HepG2 (cell line): ENCODE results near the gene ZNF416. TPM values are rescaled to one million over a fixed set of nuclear protein-coding genes. Genes with fewer than 3 reads are reported as not detected.

Source experiments
- BCL3 ChIP-seq: sonication (generic); formaldehyde crosslinking; IDR thresholded peaks from 2 replicates; pipeline ENCODE4 v1.5.1; 2020; ENCODE audit warnings: mild to moderate bottlenecking, missing genetic modification reagents, moderate library complexity
- CHD2 ChIP-seq: IDR thresholded peaks from 2 replicates; pipeline ENCODE4 v1.6.1; 2011; ENCODE audit warnings: low read depth, low read length, improper control_type of control experiment
- DBP ChIP-seq: sonication (generic); formaldehyde crosslinking; IDR thresholded peaks from 2 replicates; pipeline ENCODE4 v1.4.0; 2020; ENCODE audit warnings: missing genetic modification reagents; ENCODE audit errors: not compliant biosample characterization
- EP300 ChIP-seq, 3 experiments: sonication (generic) in 1 of 3; formaldehyde crosslinking in 1 of 3; IDR thresholded peaks; 2 replicates each; pipeline versions ENCODE4 v1.5.1 to v1.6.1; 2011 to 2020; ENCODE audit warnings: low read depth in 2 of 3, low read length in 2 of 3, borderline replicate concordance in 1 of 3, improper control_type of control experiment in 1 of 3, mild to moderate bottlenecking in 1 of 3, missing genetic modification reagents in 1 of 3, moderate library complexity in 1 of 3
- GLMP ChIP-seq: sonication (generic); formaldehyde crosslinking; IDR thresholded peaks from 2 replicates; pipeline ENCODE4 v1.9.0; 2021; ENCODE audit warnings: missing genetic modification reagents, mild to moderate bottlenecking, borderline replicate concordance
- HMGXB4 ChIP-seq, 2 experiments: sonication (generic) in 1 of 2; formaldehyde crosslinking in 1 of 2; IDR thresholded peaks; 2 replicates each; pipeline versions ENCODE4 v1.4.0 to v1.6.1; 2018 to 2020; ENCODE audit warnings: missing genetic modification reagents in 2 of 2, borderline replicate concordance in 1 of 2, low read depth in 1 of 2, mild to moderate bottlenecking in 1 of 2, missing biosample characterization in 1 of 2
- IRX3 ChIP-seq: sonication (generic); formaldehyde crosslinking; IDR thresholded peaks from 2 replicates; pipeline ENCODE4 v1.8.1; 2023; ENCODE audit warnings: mild to moderate bottlenecking, low read depth, missing genetic modification reagents, borderline replicate concordance
- JARID2 ChIP-seq: sonication (generic); formaldehyde crosslinking; IDR thresholded peaks from 2 replicates; pipeline ENCODE4 v1.8.1; 2023; ENCODE audit warnings: missing genetic modification reagents, inconsistent platforms; ENCODE audit not compliant: insufficient replicate concordance
- MBNL3 ChIP-seq: fragments of 250-450 bp; sonication (Bioruptor Pico); conservative IDR thresholded peaks from 2 replicates; pipeline ENCODE4 v1.8.0; 2022; ENCODE audit warnings: mild to moderate bottlenecking, inconsistent platforms
- MXI1 ChIP-seq: IDR thresholded peaks from 3 replicates; pipeline ENCODE4 v1.6.1; 2012; ENCODE audit warnings: low read depth, low read length, inconsistent platforms, borderline replicate concordance
- NFYC ChIP-seq: IDR thresholded peaks from 2 replicates; pipeline ENCODE4 v1.6.1; 2016; ENCODE audit warnings: missing genetic modification reagents, missing compliant biosample characterization
- PCBP2 ChIP-seq: fragments of 200-400 bp; formaldehyde crosslinking; optimal IDR thresholded peaks from 2 replicates; pipeline ENCODE3; 2018; ENCODE audit warnings: low read length, low read depth; ENCODE audit not compliant: poor library complexity, severe bottlenecking
- POLR2AphosphoS2 ChIP-seq: IDR thresholded peaks from 2 replicates; pipeline ENCODE4 v1.6.1; 2011; ENCODE audit warnings: low read depth, low read length, improper control_type of control experiment
- RXRA ChIP-seq: sonication (generic); formaldehyde crosslinking; IDR thresholded peaks from 2 replicates; pipeline ENCODE4 v1.5.1; 2020; ENCODE audit warnings: missing genetic modification reagents
- SP2 ChIP-seq: sonication (generic); formaldehyde crosslinking; IDR thresholded peaks from 2 replicates; pipeline ENCODE4 v1.5.1; 2020; ENCODE audit warnings: mild to moderate bottlenecking, missing genetic modification reagents
- XRCC5 ChIP-seq: fragments of 200-400 bp; formaldehyde crosslinking; optimal IDR thresholded peaks from 2 replicates; pipeline ENCODE3; 2017; ENCODE audit warnings: mild to moderate bottlenecking, low read length
- ZFYVE20 ChIP-seq: sonication (generic); formaldehyde crosslinking; IDR thresholded peaks from 2 replicates; pipeline ENCODE4 v1.8.0; 2023; ENCODE audit warnings: low read depth, mild to moderate bottlenecking, moderate library complexity, missing genetic modification reagents, borderline replicate concordance
- ZMYM3 ChIP-seq: sonication (generic); formaldehyde crosslinking; IDR thresholded peaks from 2 replicates; pipeline ENCODE4 v1.5.1; 2020; ENCODE audit warnings: mild to moderate bottlenecking, missing genetic modification reagents
- ZNF414 ChIP-seq: sonication (generic); formaldehyde crosslinking; IDR thresholded peaks from 2 replicates; pipeline ENCODE4 v1.5.0; 2020; ENCODE audit warnings: missing genetic modification reagents
- ZNF572 ChIP-seq: sonication (generic); formaldehyde crosslinking; IDR thresholded peaks from 2 replicates; pipeline ENCODE4 v1.5.1; 2020; ENCODE audit warnings: mild to moderate bottlenecking, missing genetic modification reagents
- ZNF703 ChIP-seq: sonication (generic); formaldehyde crosslinking; IDR thresholded peaks from 2 replicates; pipeline ENCODE4 v1.5.1; 2020; ENCODE audit warnings: missing genetic modification reagents, mild to moderate bottlenecking, moderate library complexity, borderline replicate concordance
- ZNF781 ChIP-seq: sonication (generic); formaldehyde crosslinking; IDR thresholded peaks from 2 replicates; pipeline ENCODE4 v1.5.1; 2020; ENCODE audit warnings: borderline replicate concordance, mild to moderate bottlenecking, missing genetic modification reagents; ENCODE audit errors: not compliant biosample characterization
- polyA plus RNA-seq, 8 experiments: library from polyadenylated mRNA; depleted of rRNA in 3 of 8; stranded (reverse) in 7 of 8; unstranded in 1 of 8; fragments of >200 nt; fragmentation: Illumina TruSeq in 4 of 8; extraction: Trizol in 4 of 8; gene quantifications; 2 replicates each; pipeline versions ENCODE4 v1.2.1 to v1.2.3, GENCODE V29; 2011 to 2016; ENCODE audit warnings: low read depth in 4 of 8, missing spikeins in 1 of 8, mixed read lengths in 1 of 8; ENCODE audit not compliant: insufficient read depth in 1 of 8
- total RNA-seq, 5 experiments: library from RNA; depleted of rRNA; stranded (reverse); fragments of >200 nt; fragmentation: Illumina TruSeq; extraction: Trizol; gene quantifications; 2 replicates each; pipeline ENCODE4 v1.2.3, GENCODE V29; 2016; ENCODE audit warnings: low read depth in 1 of 5

Gene ZNF416
- total and polyA plus RNA-seq, 2 of the 13 experiments (the other 11 are each of a cell fraction or from before 2014, with no cell fraction given), result 1.5 to 5.3 TPM

GRCh38 chr19:57583521-57584416 is 5.1 kb upstream of the ZNF416 start, which contains the start of gene ZIK1 (continued):
- TF ChIP-seq BCL3 (CRISPR knock-in tag) (no peak), POLR2AphosphoS2 (no peak), ZMYM3 (CRISPR knock-in tag) (no peak), ZNF572 (CRISPR knock-in tag) (no peak), CHD2 (no peak), EP300 (IDR thresholded peaks at IDR 0.05; ENCODE audit: low read depth in 2 of 2, low read length in 2 of 2) (no peak), EP300 (CRISPR knock-in tag; IDR thresholded peaks at IDR 0.05; ENCODE audit: borderline replicate concordance) (no peak), GLMP (CRISPR knock-in tag) (no peak), DBP (CRISPR knock-in tag) (no peak), MBNL3 (no peak), ZNF703 (CRISPR knock-in tag) (no peak), SP2 (CRISPR knock-in tag) (peak; percentile 89), HMGXB4 (CRISPR knock-in tag; IDR thresholded peaks at IDR 0.05; ENCODE audit: borderline replicate concordance in 1 of 2, low read depth in 1 of 2) (no peak), MXI1 (no peak), XRCC5 (peak; percentile 28), NFYC (peak; percentile 87), ZNF414 (CRISPR knock-in tag) (no peak), ZNF781 (CRISPR knock-in tag) (no peak), IRX3 (CRISPR knock-in tag) (no peak), JARID2 (CRISPR knock-in tag) (no peak), RXRA (no peak), PCBP2 (no peak), ZFYVE20 (CRISPR knock-in tag) (no peak)
